ENCODE data around the gene ST7.
A peak's percentile ranks its signal among the peaks of the same experiment; 100 is the strongest.

ST7 gene

GRCh38 chr7:117146511-117146910 is 193.2 kb downstream of the ST7 start:
- peak in 1 of 56 donors; percentile 12 for DNase-seq

DNA sequence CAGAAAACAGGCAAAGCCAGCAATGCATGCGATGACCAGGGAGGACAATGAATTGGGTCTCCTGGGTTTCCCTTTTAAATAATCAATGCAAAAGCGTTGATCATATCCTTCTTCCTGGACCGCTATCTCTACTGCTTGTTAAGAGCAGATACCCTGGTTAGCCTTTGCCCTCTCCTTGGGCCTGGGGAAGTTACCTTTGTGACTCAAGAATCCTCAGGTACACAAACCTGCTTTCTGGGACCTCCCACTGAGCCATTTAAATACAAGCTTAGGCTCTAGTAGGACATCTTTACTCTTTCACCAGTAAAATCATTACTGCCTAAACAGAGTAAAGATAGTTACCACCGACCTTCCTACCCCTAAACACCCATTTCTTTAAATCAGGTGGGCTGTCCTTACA is 195.7 kb downstream of the ST7 start:
- DNase-seq = no peak

GRCh38 chr7:117149692-117150091 is 196.4 kb downstream of the ST7 start:
- DNase-seq = no peak

GRCh38 chr7:117152213-117153007 is 199.1 kb downstream of the ST7 start:
- no peak for DNase-seq

DNA sequence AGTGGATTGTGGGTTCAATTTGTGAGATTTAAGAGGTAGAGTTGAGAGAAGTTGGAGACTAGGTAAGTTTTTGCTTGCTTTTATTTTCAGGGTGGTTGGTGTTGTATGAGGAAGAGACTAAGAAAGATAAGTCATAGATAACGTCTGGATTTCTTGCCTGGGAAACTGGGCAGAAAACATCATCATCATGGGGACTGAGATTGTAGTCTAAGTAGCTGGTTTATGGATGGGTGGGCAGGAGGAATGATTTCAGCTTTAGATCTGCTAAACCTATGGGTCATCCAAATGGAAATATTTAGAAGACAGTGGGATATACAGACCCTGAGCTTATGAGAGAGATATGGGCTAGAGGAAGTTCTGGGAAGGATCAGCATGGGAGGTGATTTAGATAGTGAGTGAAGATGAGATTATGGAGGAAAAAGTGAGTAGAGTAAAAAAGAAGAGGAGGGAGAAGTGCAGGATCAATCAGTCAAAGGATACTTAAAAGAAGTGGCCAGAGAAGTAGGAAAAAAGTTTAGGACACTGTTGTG is 199.8 kb downstream of the ST7 start:
- no peak for DNase-seq

- DNase-seq = no peak
Observed at GRCh38 chr7:117154721-117155120, 201.4 kb downstream of the ST7 start.

DNA sequence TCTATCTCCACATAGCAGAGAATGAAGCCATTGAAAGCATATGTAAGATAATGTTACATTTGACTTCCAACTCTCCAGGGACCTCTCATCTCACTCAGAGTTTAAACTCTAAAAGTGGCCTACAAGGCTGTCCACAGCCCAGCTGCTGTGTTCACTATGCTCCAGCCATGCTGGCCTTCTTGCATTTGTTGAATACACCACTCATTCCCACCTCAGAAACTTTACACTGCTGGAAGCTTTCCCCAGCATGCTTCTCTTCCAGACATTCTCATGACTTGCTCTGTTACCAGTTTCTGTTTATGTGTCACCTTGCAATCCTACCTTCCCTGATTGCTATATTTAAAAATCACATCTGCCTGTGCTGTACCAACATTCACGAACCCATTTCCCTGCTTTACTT is 202.4 kb downstream of the ST7 start:
- no peak for DNase-seq

DNA sequence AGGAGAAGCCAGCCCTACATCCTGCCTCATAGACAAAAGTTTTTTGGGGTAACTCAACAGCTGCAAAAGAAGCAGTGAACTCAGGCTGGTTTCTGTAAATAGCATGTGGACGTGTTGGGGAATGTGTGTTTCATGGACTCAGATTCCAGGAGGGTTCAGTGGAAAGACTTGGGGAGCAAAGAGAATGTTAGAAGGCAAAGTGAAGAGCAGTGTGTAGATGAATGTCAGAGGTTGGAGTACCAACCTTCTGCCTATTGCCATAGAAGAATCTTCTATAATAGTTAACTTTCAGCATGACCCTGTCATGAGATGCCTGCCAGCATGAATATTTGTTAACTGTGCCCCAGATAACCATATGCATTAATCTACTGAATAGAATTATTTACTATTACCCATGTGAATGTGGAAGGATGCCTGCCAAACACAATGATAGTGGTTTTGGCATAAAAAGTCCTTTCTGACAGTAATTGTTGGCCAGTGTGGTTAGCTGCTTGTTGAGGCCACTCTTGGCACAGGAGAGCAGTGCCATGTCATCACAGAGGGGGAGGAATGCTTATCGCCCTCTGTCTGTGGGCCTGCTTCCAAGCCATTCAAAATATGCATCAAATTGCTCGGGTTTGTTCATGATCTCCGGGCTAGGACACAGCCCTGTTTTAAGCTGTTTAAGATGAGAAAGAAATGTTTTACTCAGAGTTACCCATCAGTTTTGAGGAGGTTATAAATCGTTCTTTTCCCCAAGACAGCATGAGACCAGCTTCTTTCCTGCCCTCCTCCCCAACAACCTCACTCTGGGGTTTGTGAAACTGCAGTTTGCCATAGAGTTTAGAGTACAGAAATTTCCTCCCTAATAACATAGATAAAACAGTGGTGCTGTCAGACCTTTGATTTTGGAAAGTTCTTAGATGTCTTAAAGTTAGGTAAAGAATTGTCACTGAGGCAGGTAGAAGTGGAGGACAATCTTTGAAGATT is 204.2 kb downstream of the ST7 start:
- DNase-seq = peak in 41 of 56 donors; percentile 0 to 80 (median 30)

- no peak for DNase-seq
Observed at GRCh38 chr7:117158941-117159697, 205.8 kb downstream of the ST7 start.

DNA sequence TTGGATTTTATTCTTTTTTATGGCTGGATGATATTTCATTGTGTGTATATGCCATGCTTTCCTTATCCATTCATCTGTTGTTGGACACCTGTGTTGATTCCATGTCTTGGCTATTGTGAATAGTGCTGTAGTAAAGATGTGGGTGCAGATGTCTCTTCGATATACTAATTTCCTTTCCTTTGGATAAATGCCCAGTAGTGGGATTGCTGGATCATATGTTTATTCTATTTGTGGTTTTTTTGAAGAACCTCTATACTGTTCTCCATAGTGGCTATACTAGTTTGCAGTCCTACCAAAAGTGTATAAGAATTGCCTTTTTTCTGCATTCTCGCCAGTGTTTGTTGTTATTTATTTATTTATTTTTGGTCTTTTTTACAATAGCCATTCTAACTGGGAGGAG is 209.8 kb downstream of the ST7 start:
- DNase-seq = no peak

- DNase-seq = no peak
Observed at GRCh38 chr7:117164620-117165019, 211.3 kb downstream of the ST7 start.

DNA sequence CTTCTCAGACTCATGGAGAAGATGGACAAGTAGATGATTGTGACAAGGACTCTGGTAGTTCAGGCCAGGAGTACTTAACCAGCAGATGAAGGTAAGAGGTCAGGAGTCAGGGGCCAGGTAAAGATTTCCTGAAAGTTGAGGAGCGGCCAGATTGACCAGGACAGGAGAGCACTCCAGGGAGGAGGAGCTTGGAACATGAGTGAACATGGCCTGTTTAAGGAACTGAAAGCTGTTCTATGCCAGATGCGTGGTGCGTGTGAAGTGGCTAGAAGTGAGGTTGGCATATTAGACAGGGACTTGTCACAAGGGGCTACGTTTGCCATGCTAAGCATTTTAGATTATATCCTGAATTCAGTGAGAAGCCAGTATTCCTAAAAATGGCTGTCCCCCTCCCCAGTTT is 212.4 kb downstream of the ST7 start:
- no peak for DNase-seq

GRCh38 chr7:117169907-117170306 is 216.6 kb downstream of the ST7 start:
- DNase-seq = no peak

- no peak for DNase-seq
Observed at GRCh38 chr7:117171106-117171505, 217.8 kb downstream of the ST7 start.

DNA sequence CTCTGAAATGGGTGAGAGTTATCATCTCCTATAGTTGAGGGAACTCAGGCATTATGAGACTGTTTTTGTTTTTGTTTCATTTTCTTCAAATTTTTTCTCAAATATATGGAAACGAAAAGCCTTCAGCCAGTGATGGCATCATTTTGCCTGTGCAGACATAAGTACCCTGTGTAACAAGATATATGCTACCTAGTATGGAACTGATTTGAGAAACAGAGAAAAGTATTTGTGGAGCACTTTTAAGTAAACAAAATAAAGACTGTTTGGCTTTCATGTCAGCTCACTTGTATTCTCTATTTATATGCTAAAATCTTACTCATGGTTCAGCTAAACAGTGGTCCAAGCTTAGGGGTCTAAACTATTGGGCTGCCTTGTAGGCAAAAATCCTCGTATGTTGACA is 219.0 kb downstream of the ST7 start:
- DNase-seq = no peak

DNA sequence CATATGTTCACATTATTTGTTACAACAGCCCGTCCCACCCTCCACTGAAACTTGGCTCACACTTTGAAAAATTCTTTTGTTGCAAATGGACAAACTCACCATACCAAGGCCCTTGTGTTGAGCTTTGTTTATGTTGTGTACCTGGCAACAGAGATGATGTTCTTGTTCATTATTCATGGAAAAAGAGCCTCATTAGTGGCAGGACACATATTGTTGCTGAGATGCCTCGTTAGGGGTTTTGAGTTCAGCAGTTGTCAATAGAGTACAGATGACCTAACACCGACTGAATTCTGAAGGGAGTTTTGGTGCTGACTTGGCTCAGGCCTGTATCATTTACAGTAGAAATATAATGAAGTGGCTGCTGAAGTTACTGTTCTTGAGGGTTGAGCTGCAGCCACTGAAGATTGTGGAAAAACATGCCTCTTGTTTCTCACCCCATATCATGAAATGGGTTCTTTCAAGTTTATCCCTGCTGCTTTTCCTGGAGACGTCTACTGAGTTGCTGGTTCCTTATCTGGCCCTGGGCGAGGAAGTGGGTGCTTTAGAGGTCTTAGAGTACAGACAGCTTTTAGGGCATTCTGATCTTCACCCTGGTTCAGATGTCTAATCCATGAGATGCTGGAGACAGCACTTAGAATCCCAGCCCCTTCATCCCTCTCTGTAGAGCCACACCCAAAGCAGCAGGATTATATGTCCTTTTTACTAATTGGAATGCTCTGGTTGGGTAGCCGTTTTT is 219.9 kb downstream of the ST7 start:
- no peak for DNase-seq

DNA sequence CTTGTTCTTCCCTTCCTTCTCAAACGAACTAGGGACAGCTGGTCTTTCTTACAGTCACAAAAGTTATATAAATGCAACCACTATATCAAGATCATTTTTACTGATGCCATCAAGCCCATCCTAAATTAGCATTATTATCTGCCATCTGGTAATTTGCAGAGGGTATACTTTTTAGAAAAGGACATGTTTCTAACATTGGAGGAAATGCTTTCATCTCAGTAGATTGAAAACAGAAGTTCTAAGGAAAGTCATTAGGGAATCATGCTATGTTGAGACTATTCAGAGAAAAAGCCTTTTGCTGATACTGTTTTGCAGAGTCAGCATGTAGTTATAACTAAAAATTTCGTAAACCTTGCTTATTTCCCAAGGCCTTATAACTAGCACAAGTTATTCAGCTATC is 222.9 kb downstream of the ST7 start:
- DNase-seq = no peak

- no peak for DNase-seq
Observed at GRCh38 chr7:117178600-117178999, 225.3 kb downstream of the ST7 start.

- no peak for DNase-seq
Observed at GRCh38 chr7:117179701-117180100, 226.4 kb downstream of the ST7 start.

GRCh38 chr7:117183729-117184128 is 230.4 kb downstream of the ST7 start:
- DNase-seq = no peak

- DNase-seq = no peak
Observed at GRCh38 chr7:117184367-117184766, 231.1 kb downstream of the ST7 start.

All from nucleus accumbens (tissue), 56 donors.